GM23248 (cell line): ENCODE measurements around the gene ATG2B. TPM values are rescaled to one million over a fixed set of nuclear protein-coding genes. Genes with fewer than 3 reads are reported as not detected.
"Not testable (repeated sequence)": the region's sequence is repeated elsewhere in the genome, so short reads cannot be mapped to it uniquely, and the experiment has no call there.

Source experiments
- DNase-seq: peaks from one replicate; pipeline ENCODE4 v3.0.0-alpha.2; 2015
- H2AFZ ChIP-seq: fragments of 200-600 bp; sonication (generic); 2 replicates; pipeline ENCODE4 v1.6.1; 2016; ENCODE audit warnings: antibody characterized with exemption
- H3F3A ChIP-seq: fragments of 200-600 bp; sonication (generic); 2 replicates; pipeline ENCODE4 v1.6.1; 2016; ENCODE audit warnings: mild to moderate bottlenecking, antibody characterized with exemption, mixed run types; ENCODE audit not compliant: insufficient read depth
- H3K27ac ChIP-seq: fragments of 200-600 bp; sonication (generic); 2 replicates; pipeline ENCODE4 v1.5.1; 2016; ENCODE audit warnings: mild to moderate bottlenecking
- H3K27me3 ChIP-seq: fragments of 200-600 bp; sonication (generic); replicated peaks from 2 replicates; pipeline ENCODE4 v1.6.1; 2016; ENCODE audit warnings: mild to moderate bottlenecking; ENCODE audit not compliant: insufficient read depth
- H3K36me3 ChIP-seq: fragments of 200-600 bp; sonication (generic); 2 replicates; pipeline ENCODE4 v1.6.1; 2016; ENCODE audit warnings: low read depth, mild to moderate bottlenecking
- H3K4me1 ChIP-seq: fragments of 200-600 bp; sonication (generic); 2 replicates; pipeline ENCODE4 v1.6.1; 2016; ENCODE audit warnings: mild to moderate bottlenecking; ENCODE audit not compliant: insufficient read depth
- H3K4me2 ChIP-seq: fragments of 200-600 bp; sonication (generic); one replicate; pipeline ENCODE4 v1.6.1; 2016; ENCODE audit warnings: mild to moderate bottlenecking; ENCODE audit not compliant: unreplicated experiment
- H3K4me3 ChIP-seq: fragments of 200-600 bp; sonication (generic); 2 replicates; pipeline ENCODE4 v1.5.1; 2016; ENCODE audit warnings: mild to moderate bottlenecking
- H3K79me2 ChIP-seq: fragments of 200-600 bp; sonication (generic); 2 replicates; pipeline ENCODE4 v1.6.1; 2016; ENCODE audit warnings: mild to moderate bottlenecking; ENCODE audit not compliant: insufficient read depth
- H3K9ac ChIP-seq: fragments of 200-600 bp; sonication (generic); 2 replicates; pipeline ENCODE4 v1.6.1; 2016; ENCODE audit warnings: mild to moderate bottlenecking
- H3K9me2 ChIP-seq: fragments of 200-600 bp; sonication (generic); 2 replicates; pipeline ENCODE4 v1.6.1; 2016; ENCODE audit warnings: mixed run types, mild to moderate bottlenecking, moderate library complexity; ENCODE audit not compliant: insufficient read depth
- H3K9me3 ChIP-seq: fragments of 200-600 bp; sonication (generic); one replicate; pipeline ENCODE4 v1.6.1; 2017; ENCODE audit warnings: low read depth
- H4K20me1 ChIP-seq: fragments of 200-600 bp; sonication (generic); 2 replicates; pipeline ENCODE4 v1.6.0; 2016; ENCODE audit not compliant: insufficient read depth
- EZH2 ChIP-seq: fragments of 200-600 bp; sonication (generic); IDR thresholded peaks from 2 replicates; pipeline ENCODE4 v1.6.1; 2018; ENCODE audit warnings: antibody characterized with exemption, mild to moderate bottlenecking; ENCODE audit not compliant: insufficient read depth, poor library complexity, severe bottlenecking
- EZH2phosphoT487 ChIP-seq: fragments of 200-600 bp; sonication (generic); IDR thresholded peaks from 2 replicates; pipeline ENCODE4 v1.6.1; 2018; ENCODE audit warnings: antibody characterized with exemption, moderate library complexity, mild to moderate bottlenecking, low read depth; ENCODE audit not compliant: insufficient read depth
- WGBS, 2 experiments: methylation state at CpG; one replicate each; pipeline ENCODE4 v1.1.6; 2015 to 2017; ENCODE audit warnings: low lambda C conversion rate in 2 of 2, low coverage in 1 of 2; ENCODE audit errors: missing lambda C conversion rate in 2 of 2; 5-methylcytosine and 5-hydroxymethylcytosine counted together
- in situ Hi-C: fragments of 300-500 bp; cut with MboI; formaldehyde crosslinking; loops from 2 replicates; pipeline ENCODE4 v1.15.0; 2020
- polyA plus RNA-seq: library from polyadenylated mRNA; unstranded; fragments of >200 nt; fragmentation: Nextera tagmentation; extraction: Ambion mirVana; gene quantifications from 2 replicates; pipeline ENCODE4 v1.2.1, GENCODE V29; 2016
- total RNA-seq: library from RNA; depleted of rRNA; stranded (reverse); fragments of >200 nt; shearing (Covaris generic); gene quantifications from 2 replicates; pipeline ENCODE4 v1.2.3, GENCODE V29; 2014

The ATG2B gene
- total and polyA plus RNA-seq, 2 experiments from 2014 or later = 2.9 to 10.7 TPM

DNA sequence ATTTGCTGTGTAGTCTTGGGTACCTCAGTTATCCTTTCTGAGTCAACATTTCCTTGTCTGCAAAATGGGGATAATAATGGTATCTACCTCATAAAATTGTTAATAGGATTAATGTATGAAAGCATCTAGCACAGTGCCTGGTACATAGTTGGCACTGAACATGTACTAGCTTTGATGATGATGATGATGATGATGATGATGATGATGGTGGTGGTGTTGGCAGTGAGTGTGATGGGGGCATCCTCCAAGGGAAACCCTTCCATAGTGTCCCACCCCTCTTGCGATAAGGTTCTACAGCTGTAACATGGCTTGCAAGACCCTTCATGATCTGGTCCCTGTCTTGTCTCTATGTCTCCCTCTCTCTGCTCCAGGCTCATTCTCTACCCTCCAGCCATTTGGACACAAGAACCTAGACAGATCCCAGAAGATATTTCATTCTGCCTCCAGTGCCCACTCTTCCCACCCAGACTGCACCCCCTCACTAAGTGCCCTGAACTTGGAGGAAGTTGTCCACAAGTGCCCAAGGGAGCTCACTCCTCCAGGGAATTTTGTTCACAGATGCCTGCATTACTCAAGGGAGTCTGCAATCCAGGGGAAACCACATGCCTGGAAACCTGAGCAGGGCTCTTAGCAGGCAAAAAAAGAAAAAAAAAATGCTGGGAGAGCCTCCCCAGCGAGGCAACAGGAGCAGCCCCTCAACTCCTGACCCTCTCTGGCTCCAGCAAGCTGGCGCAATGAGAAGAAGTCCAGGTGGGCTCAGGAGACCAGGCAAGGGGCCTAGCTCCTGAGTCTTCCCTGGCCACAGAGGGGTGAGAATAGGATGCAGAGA is 117.2 kb downstream of the ATG2B start:
- no peaks in the 10 kb centered on the region; the same call in 1 of the 2 replicates for H3K36me3 ChIP-seq
- H3K4me2 ChIP-seq = peak overlapping the region; percentile 35
- H3K9me2 ChIP-seq = no peaks in the 10 kb centered on the region
- 34 to 36% methylated on average over 3 of the region's 3 CpGs for WGBS, 2 experiments
- no peak overlapping the region for H2AFZ ChIP-seq
- peaks cover 42% of the 10 kb centered on the region for H3K4me1 ChIP-seq
- H3K4me3 ChIP-seq = no peak overlapping the region
- in situ Hi-C loops = no loop called here
- H3F3A ChIP-seq = peaks cover 54% of the 10 kb centered on the region
- no peaks in the 10 kb centered on the region for H3K27me3 ChIP-seq
- no peak for TF ChIP-seq EZH2phosphoT487
- no peak for TF ChIP-seq EZH2
- DNase-seq = peak; percentile 88
- H3K9me3 ChIP-seq = no peaks in the 10 kb centered on the region
- peak overlapping the region; percentile 74 for H3K9ac ChIP-seq
- H3K79me2 ChIP-seq = no peaks in the 10 kb centered on the region
- no peaks in the 10 kb centered on the region for H4K20me1 ChIP-seq
- peak overlapping the region; percentile 96 for H3K27ac ChIP-seq

GRCh38 chr14:96245074-96245473 is 118.1 kb downstream of the ATG2B start:
- Histone ChIP-seq H3K4me1 (peaks cover 42% of the 10 kb centered on the region), H3K27ac (peak overlapping the region; percentile 96; the same call in 1 of the 2 replicates), H3F3A (peaks cover 50% of the 10 kb centered on the region)
- H3K79me2 ChIP-seq, H3K4me3 ChIP-seq, H3K36me3 ChIP-seq, H3K9ac ChIP-seq, DNase-seq, H3K9me2 ChIP-seq, in situ Hi-C loops, H3K4me2 ChIP-seq, H2AFZ ChIP-seq, H3K9me3 ChIP-seq, H3K27me3 ChIP-seq, H4K20me1 ChIP-seq: not testable (repeated sequence)
- WGBS, 2 experiments = 86 to 90% methylated on average over 3 of the region's 3 CpGs

GRCh38 chr14:96243785-96244184 is 119.4 kb downstream of the ATG2B start:
- Histone ChIP-seq H3K4me2 (no peak overlapping the region), H3K79me2 (no peaks in the 10 kb centered on the region), H3K36me3 (no peaks in the 10 kb centered on the region; the same call in 1 of the 2 replicates), H3K9me2 (no peaks in the 10 kb centered on the region), H3F3A (peaks cover 40% of the 10 kb centered on the region), H3K9me3 (no peaks in the 10 kb centered on the region), H3K27me3 (no peaks in the 10 kb centered on the region), H2AFZ (no peak overlapping the region), H3K27ac (no peak overlapping the region), H3K4me1 (peaks cover 32% of the 10 kb centered on the region), H3K9ac (no peak overlapping the region), H3K4me3 (no peak overlapping the region), H4K20me1 (no peaks in the 10 kb centered on the region)
- 43 to 50% methylated on average over 5 of the region's 5 CpGs for WGBS, 2 experiments
- in situ Hi-C loops = no loop called here
- no peak for TF ChIP-seq EZH2phosphoT487
- DNase-seq = no peak

DNA sequence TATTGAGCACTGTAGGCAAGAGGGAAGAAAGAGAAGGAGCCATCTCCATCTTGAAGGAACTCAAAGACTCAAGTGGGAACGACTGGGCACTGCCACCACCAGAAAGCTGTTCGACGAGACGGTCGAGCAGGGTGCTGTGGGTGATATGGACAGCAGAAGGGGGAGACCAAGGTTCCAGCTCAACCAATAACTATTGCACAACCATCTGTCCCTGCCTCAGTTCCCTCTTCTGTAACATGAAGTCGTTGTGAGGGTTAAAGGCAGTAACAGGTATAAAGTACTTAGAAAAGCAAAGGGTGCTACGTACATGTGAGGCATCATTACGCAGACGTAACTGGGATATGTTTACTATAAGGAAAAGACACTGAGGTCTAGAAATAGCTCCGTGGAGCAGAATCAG is 121.0 kb downstream of the ATG2B start:
- peaks cover 16% of the 10 kb centered on the region for H3K4me1 ChIP-seq

More for the DNA sequence above, 121.0 kb downstream of the ATG2B start:
- Histone ChIP-seq H3K36me3 (no peaks in the 10 kb centered on the region; the same call in 1 of the 2 replicates), H3K4me2 (no peak overlapping the region), H3K9me2 (no peaks in the 10 kb centered on the region), H3K9ac (no peak overlapping the region), H2AFZ (no peak overlapping the region), H3K27ac (no peak overlapping the region), H3F3A (peaks cover 23% of the 10 kb centered on the region), H3K27me3 (no peaks in the 10 kb centered on the region), H3K79me2 (no peaks in the 10 kb centered on the region), H4K20me1 (no peaks in the 10 kb centered on the region), H3K9me3 (no peaks in the 10 kb centered on the region), H3K4me3 (no peak overlapping the region)
- in situ Hi-C loops = no loop called here
- TF ChIP-seq EZH2 = no peak
- no peak for TF ChIP-seq EZH2phosphoT487
- 95 to 97% methylated on average over 10 of the region's 10 CpGs for WGBS, 2 experiments
- no peak for DNase-seq
